ENCODE results near the gene GPBP1L1.
A peak's percentile ranks its signal among the peaks of the same experiment; 100 is the strongest.
"Not testable (repeated sequence)": the region's sequence is repeated elsewhere in the genome, so short reads cannot be mapped to it uniquely, and the experiment has no call there.

Gene GPBP1L1

DNA sequence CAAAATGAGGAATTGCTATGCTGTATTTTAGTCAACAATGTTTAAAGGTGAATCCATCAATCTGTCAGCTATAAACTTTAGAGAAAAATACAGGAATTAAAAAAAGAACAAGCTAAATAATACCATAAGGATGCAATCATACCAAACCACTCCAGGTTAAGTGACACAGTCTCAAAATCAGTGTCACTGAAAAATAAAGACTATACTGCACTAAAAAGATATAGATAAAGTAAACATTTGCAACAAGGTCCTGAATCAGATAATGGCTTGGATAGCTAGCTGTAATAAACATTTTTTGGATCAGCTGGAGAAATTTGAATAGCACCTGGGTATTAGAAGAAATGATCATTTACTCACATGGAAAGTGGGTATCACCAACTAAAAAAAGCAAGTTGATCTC lies 7.8 kb downstream of the GPBP1L1 start:
- no peak for DNase-seq

DNA sequence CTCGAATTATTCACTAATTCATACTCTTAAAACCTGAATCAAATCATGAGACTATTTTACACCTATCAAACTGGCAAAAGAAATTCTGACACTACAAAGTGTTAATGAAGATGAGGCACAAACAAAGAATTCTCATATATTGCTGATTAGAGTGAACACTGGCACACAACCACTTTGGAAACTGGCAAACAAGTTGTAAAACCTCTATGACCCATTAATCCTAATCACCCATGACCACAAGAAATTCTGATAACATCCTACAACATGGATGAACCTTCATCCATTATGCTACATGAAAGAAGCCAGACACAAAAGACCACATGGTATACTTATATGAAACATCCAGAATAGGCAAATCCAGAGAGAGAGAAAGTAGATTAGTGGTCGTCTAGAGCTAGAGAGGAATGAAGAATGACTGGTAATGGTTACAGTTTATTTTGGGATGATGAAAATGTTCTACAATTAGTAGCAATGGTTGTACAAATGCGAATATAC lies 8.5 kb downstream of the GPBP1L1 start:
- DNase-seq, result no peak

DNA sequence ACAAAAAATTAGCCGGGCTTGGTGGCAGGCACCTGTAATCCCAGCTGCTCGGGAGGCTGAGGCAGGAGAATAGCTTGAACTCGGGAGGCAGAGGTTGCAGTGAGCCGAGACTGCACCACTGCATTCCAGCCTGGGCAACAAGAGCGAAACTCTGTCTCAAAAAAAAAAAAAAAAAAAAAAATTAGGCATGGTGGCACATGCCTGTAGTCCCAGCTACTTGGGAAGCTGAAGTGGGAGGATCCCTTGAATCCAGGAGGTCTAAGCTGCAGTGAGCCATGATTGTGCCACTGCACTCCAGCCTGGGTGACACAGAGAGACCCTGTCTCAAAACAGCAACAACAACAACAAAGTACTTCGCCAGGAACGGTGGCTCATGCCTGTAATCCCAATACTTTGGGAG lies 9.8 kb downstream of the GPBP1L1 start:
- DNase-seq, result not testable (repeated sequence)

DNA sequence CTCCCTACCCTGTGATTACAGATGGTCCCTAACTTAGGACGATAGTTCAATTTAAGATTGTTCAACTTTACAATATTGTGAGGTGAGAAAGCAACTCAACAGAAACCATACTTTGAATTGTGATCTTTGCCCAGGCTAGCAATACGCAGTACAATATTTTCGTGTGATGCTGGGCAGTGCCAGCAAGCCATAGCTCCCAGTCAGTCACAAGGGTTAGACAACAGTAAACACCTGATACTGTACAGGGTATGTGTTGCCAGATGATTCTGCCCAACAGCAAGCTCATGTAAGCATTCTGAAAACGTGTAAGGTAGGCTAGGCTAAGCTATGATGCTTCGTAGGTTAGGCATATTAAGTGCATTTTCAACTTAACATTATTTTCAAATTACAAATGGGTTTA lies 11.9 kb downstream of the GPBP1L1 start:
- DNase-seq, result no peak

DNA sequence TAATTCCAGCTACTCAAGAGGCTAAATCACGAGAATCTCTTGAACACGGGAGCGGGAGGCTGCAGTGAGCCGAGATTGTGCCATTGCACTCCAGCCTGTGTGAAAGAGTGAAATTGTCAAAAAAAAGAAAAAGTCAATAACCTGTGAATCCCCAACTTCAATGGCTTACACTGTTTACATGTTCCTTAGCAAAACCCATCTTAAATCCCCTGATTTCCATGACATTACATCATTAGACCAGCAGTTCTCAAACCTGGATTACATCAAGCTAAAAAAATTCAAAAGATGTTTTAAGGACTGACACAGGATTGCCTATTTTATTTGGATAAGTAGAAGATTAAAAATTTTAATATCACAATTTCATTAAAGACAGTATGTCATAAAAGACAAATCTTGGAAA lies 12.4 kb downstream of the GPBP1L1 start:
- DNase-seq, result no peak

DNA sequence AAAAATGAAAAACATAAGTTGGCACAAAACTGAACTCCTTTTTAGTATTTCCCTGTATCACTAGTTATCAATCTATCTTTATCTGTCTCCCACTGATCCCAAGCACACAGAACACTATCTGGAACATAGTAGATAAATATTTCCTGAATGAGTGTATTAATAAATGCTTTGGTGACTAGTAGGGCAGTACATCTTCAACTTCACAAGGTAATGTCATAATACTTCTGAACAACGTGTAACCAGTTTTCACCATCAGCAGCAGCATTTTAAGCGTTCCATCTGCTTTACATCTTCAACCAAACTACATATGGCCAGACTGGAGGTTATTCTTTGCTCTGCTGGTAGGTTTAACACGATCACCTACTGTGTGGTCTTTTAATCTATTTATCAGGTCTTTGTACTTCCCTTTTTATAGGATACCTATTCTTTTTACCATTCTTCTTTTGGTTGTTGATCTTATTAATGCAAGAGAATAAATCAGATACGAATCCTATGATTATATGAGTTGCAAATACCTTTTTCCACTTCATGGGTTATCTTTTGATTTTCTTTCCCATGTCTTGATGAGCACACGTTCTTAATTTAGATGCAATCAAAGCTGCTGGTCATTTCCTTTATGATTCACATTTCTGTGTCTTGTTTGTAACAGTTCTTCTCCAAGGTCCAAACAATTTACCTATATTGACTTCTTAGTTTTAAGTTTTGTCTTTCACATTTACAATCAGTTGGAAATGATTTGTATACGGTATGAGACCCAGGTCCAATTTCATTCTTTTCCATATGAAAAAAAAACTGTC lies 16.3 kb downstream of the GPBP1L1 start:
- no peak for DNase-seq

DNA sequence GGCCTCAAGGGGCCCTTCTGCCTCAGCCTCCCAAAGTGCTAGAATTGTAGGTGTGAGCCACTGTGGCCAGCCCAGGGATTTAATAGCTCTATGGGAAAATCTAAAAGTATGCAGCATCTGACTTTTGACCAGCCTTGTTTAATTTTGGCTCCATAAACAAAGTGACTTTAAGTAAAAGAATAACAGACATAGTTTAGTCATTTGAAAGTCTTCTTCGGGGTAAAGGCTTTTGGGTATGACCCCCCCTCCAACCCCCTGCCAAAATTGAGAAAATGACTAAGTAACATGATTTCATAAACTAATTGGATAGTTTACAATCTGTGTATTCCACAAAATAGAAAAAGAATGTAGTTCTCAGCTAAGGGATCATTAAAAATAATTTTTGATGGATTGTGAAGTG lies 17.0 kb downstream of the GPBP1L1 start:
- no peak for DNase-seq

DNA sequence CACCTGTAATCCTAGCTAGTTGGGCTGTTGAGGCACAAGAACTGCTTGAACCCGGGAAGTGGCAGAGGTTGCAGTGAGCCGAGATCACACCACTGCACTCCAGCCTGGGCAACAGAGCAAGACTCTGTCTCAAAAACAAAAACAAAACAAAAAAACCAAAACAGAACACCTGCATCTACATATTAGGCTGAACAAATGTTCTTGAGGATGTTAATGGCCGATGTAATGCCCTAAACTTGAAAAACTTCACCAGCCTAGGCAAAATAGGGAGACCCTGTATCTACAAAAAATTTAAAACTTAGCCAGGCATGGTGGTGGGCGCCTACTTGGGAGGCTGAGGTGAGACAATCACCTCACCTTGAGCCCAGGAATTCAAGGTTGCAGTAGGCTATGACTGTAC lies 17.8 kb downstream of the GPBP1L1 start:
- no peak for DNase-seq

DNA sequence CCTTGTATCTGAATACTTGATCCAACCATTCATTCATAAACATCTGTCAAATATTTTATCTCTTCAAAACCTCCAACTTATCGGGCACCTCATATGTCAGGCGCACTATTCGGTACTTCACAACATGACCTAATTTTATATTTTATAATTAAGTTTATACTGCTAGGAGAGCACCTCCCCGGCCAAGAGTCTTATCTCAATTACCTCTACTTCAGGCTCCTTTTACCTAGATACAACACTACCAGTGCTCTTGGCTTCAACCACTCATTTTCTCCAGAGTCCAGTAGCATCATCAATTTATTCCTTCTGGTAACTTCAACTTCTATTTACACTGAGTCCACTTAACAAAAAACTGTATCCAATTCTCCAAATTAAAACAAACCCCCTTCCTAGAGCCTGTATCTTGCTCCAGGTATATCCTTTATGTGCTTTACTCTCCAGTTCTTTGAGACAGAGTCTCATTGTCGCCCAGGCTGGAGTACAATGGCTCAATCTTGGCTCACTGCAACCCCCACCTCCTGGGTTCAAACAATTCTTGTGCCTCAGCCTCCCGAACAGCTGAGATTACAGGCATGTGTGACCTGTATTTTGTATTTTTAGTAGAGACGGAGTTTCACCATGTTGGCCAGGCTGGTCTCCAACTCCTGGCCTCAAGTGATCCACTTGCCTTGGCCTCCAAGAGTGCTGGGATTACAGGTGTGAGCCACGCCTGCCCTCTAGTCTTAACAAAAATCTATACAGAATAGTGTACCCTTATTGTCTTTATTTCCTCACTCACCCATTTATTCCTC lies 18.8 kb downstream of the GPBP1L1 start:
- DNase-seq, result no peak

DNA sequence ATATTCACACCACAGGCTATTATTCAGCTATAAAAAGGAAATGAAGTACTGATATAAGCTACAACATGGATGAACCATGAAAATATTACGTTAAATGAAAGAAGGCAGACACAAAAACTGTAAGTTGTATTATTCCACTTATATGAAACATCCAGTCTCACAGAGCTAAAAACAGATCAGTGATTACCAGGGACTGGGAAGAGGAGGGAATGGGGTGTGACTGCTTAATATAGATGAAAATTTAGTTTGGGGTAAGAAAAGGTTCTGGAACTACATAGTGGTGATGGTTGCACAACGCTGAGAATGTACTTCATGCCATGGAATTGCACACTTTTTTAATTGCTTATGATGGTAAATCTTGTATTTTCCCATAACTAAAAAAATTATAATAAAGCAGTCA lies 19.5 kb downstream of the GPBP1L1 start:
- DNase-seq, result no peak

DNA sequence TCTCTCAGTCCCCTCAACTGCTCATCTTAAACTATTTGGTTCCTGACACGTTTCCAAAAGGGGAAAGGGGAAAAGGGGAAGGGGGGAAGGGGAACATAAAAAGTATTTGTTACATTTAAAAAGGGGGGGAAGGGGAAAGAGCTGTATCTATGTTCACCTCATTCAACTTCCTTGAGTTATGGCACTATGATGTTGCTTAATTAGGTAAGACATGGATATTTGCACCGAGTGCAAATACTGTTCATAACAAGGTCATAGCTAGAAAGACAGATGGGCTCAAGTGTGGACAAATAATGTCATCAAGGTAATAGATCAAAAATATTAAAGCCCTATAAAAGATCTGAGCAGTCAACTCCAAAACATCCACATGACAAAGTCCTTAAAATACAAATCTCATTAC lies 26.0 kb downstream of the GPBP1L1 start:
- no peak for DNase-seq

DNA sequence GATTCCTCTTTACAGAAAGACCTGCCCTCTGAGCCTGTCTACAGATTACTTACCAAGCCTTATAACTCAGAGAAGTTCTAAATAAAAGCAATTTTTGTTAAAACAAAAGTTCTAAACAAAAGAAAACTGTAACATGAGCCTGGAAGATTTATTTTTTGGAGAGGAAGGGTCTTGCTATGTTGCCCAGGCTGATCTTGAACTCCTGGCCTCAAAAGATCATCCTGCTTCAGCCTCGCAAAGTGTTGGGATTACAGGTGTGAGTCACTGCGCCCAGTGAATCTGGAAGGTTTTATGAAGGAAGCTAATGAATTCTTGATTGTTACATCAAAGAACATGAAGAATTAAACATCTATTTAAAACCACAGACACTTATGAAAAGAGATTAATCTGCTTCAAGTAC lies 27.1 kb downstream of the GPBP1L1 start:
- DNase-seq, result no peak

DNA sequence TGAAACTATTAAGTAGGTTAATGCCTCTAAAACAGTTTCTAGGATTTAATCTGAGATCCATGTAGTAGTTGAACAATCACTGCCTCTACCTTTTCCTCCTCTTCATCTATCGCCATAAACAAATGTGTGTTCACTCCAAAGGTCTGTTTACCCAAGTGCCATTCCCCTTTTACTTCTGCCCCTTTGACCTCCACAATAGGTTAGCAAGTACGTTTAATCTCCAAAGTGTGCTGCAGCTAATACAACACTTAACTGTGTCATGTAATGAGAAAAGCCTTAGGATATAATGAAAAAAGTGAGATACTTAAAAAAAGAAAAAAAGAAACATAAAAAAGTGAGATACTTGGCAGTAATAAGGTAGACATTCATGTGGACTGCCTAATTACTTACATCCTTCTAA lies 28.2 kb downstream of the GPBP1L1 start:
- no peak for DNase-seq

DNA sequence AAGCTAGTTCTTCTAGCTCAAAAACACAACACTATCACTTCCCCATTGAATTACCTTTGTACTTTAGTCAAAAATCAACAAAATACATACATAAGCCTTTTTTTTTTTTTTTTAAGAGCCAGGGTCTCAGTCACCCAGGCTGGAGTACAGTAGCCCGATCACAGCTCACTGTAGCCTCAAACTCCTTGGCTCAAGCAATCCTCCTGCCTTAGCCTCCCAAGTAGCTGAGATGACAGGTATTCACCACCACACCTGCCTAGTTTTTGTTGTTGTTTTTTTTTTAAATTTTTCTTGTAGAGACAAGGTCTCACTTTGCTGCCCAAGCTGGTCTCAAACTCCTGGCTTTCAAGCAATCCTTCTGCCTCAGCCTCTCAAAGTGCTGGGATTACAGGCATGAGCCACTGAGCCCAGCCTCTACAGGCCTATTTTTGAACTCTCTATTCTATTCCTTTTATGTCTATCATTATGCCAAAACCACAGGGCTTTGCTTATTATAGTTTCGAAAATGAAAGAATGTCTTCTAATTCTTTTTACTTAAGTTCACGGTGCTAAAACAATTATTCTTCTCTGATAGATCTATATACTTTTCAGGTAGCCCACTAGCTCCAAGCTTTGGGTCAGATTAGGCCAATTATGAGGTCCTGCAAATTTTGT lies 29.6 kb downstream of the GPBP1L1 start:
- DNase-seq, result no peak

DNA sequence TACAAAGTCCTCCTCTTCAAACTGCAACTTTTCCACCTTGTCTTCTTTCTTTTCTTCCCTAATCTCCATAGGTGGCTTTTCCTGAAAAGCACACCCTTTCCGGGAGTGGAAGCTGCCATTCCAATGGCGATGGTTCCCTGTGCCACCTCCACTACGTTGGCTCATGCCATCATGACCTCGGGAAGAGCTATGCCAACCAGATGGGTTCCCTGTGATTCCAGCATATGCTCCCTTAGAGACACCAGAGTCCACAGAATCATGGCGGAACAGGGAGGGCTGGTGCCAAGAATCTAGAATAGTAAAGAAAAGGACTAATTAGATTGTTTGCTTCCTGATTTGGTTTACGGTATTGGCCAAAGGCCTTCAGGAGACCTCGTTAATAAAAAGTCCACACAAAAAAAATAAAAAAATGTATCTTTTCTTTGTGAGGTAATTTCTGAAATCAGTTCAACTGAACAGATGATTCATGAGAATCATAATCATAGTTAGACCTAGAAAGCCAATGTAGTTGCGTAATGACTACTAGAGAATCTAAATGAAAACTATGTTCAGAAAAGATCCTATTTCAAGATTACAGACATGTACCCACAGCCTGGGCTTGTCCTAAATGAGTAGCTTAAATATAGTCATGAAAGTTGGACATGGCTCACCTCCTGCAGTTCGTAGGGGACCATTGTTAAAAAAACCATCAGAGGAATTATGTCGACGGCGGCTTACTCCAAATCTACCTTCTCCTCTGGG lies 31.6 kb downstream of the GPBP1L1 start:
- peak; percentile 80 for DNase-seq

DNA sequence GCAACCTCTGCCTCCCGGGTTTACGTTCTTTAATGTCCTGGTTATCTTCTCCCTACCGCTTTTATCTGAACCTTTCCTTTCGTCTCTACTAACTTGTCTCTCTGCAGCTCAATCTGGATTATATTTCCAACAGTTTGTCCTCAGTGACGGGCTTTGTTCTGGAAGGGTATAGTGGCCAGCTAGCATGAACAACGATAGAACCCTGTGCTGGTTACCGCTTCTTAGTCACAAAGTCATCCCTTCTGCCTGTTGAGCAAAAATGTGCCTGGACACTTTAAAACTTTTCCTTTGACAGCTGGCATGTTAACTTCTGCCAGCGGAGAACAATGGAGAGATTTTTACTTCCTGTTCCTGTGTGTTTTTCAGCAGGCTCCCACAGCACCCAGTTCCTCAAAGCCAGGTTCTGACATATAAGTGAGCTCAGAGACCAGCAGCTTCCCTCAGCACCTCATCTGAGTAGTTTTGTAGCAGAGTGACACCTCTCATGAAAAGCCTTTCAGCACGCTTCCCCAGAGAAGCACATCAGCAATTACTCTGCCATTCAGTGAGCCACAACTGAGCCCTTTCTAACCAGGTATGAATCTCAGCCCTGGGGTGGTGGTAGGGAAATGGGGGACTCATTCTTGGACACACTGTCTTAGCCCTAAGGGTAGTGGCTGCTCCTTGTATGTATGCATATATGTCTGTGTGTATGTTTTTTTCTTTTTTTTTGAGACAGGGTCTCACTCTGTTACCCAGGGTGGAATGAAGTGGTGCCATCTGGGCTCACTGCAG lies 38.9 kb downstream of the GPBP1L1 start:
- DNase-seq, result no peak

DNA sequence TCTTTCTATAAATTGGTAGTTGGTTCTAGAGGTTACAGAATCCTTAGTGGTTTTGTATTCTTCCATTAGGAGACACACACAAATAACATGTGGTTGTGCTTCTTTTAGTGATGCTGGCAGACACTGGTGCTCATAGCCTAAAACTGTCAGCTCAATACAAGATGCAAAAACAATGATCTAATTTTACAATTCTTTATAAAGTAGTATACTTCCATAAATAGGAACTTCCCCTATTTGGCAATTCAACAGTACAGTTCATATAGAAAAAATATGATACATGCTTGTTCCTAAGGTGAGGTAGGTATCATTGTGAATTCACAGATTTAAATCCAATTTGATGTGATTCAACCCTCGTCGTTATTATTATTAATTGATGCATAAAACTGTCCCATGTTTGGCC lies 41.7 kb downstream of the GPBP1L1 start:
- DNase-seq, result no peak

DNA sequence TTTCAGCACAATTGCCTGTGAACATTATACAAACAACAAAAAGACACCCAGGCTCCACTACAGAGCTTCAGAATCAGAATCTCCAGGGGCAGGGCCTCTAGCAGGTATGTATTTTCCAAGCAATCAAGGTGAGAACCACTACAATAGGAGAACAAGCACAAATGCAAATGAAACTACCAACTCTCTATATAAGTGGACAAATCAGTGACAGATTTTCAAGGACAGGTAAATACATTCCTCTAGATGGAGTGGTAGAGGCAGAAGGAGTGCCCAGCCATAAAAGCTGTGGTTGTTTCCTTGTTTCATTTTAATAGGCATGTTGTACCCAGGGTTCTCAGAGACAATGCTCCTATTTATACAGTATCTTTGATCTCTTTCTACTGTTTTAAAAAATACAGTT lies 42.4 kb downstream of the GPBP1L1 start:
- no peak for DNase-seq

DNA sequence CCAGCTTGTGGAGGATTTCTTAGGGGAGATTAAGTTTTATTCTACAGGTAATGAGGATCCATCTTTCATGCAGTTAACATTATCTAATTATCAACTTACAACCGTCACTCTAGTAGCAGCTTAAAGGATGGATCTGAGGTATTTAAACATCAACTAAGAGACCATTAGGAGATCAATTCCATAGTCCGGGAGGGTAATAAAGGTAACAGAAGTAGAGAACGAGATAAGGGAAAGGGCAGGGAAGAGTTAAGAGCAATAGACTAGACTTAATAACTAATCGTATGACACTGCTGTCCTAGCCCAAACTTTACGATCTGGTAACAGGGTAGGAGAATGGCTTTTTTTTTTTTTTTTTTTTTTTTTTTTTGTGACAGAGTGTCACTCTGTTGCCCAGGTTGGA lies 43.0 kb downstream of the GPBP1L1 start:
- DNase-seq, result no peak

DNA sequence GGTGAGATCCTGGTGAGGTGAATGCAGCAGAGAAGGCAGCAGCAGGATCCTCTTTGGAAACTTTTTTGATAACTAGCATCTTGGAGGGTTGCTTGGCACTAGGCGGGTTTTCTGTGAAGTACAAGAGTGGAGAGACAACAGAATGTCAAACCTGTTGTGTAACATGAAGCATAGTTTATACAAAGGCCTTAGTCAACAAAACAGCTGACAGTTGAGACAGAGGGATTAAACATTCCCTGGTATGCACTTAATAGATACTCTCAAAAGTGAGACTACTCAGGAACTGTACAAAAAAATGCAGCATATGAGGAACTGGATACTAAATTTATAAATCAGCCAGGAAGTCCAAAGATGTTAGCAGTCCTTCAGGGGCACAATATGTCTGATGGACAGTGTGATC lies 46.0 kb downstream of the GPBP1L1 start:
- no peak for DNase-seq

DNA sequence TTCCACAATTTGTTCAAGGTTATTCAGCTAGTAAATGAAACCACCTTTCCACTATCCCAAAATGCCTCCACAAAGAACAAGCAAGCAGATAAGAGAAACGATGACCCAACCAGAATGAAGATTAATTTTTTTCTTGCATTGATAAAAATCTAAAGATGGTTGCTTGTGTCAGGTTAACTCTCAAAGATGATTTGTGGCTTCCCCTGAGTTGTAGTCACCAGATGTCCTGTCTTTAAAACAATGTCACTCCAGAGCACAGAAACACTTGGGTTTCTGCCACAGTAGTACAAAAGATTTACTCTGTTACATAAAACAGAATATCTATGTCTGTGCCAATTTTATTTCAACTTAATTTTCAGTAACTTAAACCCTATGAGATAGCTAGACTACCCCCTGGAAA lies 51.1 kb downstream of the GPBP1L1 start:
- no peak for DNase-seq

DNA sequence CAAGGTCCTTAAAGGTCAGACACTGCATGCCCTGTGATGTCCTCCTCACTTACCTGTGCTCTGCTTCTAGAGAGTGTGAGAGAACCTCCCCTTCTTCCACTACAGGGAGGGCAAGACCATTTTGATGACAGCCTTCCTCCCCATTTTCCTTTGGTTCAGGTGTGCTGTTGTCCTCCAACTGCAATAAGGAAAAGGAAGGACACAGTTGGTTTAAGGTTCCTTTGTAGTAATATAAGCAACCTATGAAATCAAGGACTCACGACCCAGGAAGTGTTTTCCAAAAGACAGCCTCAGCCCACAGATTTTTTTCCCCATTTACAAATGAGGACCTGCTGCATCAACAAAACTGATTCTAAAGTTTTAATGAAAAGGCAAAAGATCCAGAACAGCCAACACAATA lies 55.9 kb downstream of the GPBP1L1 start:
- DNase-seq, result no peak

Data from activated CD4-positive, alpha-beta T cell treated with anti-CD3 and anti-CD28 coated beads, Interleukin-2, amount 50 U/mL, for 16 hours (primary cell).